Muscle of back (tissue), 11 donors: ENCODE results near the gene MAP2K4. TPM values are rescaled to one million over a fixed set of nuclear protein-coding genes. Genes with fewer than 3 reads are reported as not detected.

Source experiments
- DNase-seq, 3 donors: peaks; one replicate each; pipeline versions ENCODE4 v3.0.0 to v3.0.0-alpha.2; 2013
- polyA plus RNA-seq, 10 donors: library from polyadenylated mRNA; unstranded; fragments of 120-200 nt; gene quantifications; one replicate each; pipeline ENCODE4 v1.2.1, GENCODE V29; 2013; ENCODE audit not compliant: insufficient read length in 10 of 10

Gene MAP2K4
- polyA plus RNA-seq, 10 donors, result 19.3 to 25.5 (median 22.7) TPM

DNA sequence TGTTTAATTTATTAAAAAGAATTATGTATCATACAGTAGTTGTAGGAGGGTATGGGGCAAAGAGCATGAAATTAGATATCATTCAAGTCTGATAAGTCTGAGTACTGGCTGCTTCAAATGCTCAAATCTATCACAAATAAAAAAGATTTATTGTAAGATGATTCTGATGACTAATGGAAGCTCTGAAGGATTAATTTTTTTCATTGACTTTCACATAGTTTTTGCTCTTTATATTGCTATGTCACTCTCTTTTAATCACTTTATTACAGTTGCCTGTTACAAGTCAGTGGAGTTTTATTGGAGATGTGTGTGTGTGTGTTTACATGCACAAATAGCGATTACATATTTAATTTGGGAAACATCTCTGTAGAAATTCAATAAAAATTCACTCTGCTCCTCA, 15.0 kb downstream of the MAP2K4 start:
- no peak for DNase-seq

DNA sequence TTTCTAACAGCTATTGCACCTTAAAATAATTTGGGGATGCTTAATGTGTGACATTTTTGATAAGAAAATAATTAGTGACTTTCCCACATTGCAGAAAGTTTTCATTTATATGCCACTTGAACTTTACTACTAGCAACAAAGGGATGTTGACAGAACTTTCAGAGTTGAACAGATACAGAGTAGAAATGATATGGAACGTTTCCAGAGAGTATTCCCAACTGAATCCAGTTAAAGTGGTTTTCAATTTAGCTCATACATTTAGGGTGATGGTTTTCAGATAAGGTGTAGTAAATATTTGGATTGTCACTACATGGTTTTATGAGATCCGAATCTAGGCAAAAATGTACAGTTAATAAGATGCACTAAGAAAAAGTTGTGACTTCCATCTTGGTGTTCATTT, 17.3 kb downstream of the MAP2K4 start:
- no peak for DNase-seq

DNA sequence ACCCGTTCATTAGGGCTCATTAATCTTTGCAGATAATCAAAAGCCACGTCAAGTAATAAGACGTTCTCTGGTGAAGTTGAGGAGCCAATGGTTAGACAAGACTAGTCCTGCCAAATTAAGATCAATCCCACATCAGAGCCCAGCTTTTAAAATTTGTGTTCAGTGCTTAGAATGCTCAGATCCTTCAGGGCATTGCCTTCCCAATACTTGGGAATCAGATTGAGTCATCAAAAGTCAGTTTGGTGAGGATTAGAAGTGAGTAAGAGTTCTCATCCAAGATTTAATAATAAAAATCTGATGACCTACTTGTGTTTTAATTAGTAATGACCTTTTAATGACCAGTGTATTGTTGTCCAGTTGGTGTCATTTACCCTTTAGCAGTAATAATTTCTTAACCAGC, 19.8 kb downstream of the MAP2K4 start:
- DNase-seq, result no peak

DNA sequence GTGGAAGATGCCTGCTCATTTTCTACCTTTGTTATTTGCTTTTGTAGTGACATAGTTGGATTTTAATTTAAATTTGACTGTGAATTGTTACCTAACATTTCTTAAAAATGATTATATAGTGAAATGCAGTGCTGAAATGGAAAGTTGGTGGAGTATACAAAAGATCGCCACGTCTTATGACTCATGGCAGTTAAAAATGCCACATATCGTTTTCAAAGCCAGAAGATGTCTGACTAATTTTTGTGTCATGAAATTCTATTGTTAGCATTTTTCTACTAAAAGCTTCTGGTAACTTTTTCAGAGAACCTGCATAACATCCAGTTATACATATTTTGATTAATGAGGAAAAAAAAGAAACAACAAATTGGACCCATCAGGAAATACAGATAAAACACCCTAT, 20.6 kb downstream of the MAP2K4 start:
- peak in 1 of 3 donors; percentile 43 for DNase-seq

DNA sequence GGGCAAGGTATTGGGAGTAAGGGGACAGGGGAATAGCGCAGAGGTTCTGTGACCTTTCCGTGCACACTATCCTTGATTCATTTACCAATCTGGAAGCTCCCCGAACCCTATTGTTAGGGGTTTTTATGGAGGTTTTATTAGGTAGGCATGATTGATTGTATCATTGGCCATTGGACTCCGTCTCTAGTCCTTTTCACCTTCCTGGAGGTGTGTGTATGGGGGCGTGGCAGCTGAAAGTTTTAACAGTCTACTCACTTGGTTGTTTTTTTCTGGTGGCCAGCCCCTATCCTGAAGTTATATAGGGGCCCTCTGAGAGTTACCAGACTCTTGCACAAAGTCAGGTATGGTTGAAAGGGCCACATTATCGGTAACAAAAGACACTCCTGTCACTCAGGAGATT, 23.0 kb downstream of the MAP2K4 start:
- DNase-seq, result no peak

DNA sequence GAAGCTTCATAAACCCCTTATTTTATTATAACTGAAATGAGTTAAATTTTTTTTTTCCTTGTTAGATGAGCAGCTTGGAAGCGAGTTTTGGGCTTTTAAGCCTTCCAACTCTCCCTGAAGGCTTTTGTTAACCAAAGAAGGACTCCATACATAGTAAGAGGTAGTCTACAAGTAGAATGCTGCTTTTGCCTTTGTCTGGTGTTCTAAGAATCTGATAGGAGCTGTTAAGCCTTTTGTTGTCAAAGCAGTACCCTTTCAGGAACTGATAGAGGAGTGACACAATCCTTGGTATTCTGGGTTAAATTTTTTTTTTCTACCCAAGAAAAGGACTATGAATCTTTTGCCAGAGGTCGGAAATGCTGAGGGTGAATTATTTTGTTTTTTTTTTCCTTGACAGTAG, 26.1 kb downstream of the MAP2K4 start:
- no peak for DNase-seq

DNA sequence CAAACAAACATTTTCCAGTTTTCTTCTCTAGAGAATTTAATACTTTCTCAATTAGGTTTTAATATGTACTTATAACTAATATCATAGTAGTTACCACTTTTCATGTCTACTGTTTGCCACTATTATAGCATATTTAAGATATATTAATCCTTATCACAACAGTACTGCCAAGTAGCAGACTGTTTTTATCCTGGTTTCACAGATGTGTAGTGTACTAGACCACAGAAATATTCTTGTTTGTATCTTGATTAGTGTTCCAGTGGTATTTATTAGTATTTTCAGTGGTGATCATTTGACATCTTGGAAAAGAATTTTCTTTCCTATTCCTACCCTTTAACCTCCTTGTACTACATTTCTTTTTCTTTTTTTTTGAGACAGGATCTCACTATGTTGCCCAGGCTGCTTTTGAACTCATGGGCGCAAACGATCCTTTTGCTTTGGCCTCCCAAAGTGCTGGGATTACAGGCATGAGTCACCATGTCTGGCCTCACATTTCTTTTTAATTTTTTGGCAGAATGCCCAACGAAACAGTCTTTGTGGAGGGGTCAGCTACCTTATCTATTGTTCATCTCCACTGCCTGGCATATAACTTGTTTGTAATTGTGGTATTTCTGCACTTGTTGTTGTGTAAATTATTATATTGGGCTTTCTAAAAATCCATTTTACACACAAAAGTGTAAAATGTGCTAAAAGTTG, 27.2 kb downstream of the MAP2K4 start:
- no peak for DNase-seq

DNA sequence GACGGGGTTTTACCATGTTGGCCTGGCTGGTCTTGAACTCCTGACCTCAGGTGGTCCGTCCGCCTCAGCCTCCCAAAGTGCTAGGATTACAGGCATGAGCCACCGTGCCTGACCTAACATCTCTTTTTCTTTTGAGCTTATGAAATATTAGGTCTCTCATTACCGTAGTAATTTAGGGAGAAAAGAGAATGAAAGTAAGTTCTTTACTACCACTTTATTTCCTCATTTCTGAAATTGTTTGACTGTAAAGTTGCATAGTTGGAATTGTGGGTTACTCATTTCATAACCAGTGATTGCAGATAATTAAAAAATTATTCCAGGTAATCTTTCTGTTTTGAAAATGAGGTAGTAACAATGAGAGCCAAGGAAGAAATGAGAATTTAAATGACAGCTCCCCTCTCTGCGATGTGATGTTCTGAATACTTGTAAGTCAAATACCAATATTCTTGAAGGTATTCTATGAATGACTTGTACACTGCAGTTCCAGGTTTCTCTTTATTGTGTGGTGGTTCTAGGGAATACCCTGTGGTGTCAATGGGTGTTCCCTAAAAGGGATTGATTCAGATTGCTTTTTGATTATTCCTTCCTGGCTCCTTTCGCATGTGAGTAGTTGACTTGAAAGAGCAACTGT, 28.3 kb downstream of the MAP2K4 start:
- no peak for DNase-seq

DNA sequence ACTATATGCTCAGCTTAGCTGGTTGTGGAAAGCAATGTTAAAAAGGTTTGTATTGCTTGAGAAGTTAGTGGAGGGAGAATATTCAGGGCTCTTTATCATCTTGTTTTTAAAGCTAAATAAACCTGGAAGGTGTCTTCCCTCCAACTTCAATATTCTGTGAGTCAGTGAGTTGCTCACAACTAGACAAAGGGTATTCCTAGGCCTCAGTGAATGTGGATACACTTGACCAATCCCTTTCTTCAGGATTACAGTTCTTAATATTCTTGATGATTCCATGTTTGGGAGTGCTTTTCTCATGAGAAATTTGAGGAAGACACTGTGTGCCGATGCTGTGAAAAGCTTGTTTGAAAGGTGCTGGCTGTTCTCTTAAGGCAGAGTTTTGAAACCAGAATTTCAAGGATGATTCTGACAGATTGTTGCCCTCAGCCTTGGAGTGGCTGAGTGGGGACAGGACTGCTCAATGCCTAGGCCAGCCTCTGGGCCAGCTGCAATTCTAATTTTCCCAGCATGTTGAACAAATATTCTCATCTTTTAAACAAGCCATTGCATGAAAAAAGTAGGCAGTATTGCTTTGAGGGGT, 30.1 kb downstream of the MAP2K4 start:
- DNase-seq, result no peak

DNA sequence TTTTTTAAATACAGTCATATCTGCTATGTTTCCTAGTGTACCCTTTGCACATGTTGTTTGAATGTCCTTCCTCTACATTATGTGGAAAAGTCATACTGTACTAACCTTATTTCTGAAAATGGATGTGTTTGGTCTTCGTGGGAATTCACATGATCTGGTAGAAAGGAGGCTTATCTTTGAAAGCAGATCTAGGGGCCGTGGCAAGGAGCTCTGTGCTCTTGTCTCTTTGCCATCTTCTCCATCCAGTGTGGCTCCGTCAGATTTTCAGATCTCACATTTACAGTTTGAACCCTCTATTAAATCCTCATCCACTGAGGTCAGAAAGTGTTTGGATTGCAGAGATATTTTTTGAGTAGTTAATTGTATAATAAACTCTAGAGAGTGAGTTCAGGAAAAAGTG, 32.9 kb downstream of the MAP2K4 start:
- DNase-seq, result no peak

DNA sequence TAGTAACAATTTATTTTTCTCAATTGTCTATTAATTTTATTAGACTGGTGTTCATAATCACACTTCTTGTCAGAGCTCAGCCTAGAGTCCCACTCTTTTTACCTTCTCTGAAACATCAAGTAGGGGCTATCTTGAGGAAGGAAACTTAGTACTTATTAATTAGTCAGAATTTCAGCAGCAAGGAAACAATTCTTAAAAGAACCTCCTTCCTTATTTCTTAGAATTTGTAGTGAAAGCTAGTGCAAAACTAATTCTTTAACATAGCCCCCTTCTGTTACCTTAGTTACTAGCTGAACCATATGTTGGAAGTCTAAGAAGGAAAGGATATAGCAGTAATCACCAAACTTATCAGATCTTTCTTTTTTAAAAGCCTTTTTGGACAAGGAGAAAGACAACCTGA, 35.2 kb downstream of the MAP2K4 start:
- no peak for DNase-seq

DNA sequence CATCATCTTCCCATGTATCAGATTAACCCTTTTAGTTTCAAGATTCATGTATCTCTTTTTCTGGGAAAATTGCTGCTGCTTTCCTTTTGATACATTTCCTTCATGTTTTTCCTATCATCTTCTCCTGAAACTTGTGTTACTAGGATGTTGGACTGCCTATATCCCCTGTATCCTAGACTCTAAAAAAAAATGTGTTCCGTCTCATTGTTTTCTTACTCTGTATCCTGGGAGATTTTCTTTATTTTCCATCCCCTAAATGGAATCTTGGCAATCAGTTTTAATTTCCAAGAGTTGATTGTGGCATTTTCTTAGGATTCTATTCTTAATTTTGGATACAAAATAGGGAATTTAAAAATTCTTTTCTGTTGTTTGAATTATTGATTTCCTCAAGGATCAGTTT, 36.8 kb downstream of the MAP2K4 start:
- peak in 2 of 3 donors; percentile 15 to 34 for DNase-seq

DNA sequence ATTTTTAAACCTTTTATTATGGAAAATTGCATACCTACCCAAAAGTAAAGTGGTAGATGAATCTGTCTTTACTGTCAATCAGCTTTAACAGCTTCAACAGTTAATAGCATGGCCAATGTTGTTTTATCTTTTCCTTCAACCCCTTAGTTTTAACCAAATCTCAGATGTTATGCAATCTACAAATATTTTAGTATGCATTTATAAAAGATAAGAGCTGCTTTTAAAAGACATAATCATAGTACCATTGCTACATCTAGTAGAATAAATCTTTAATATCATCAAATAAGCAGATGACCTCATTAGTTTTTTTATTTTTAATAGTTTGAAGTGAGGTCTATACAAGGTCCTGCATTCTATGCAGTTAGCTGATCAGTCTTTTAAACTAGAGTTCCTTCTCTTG, 37.9 kb downstream of the MAP2K4 start:
- no peak for DNase-seq

DNA sequence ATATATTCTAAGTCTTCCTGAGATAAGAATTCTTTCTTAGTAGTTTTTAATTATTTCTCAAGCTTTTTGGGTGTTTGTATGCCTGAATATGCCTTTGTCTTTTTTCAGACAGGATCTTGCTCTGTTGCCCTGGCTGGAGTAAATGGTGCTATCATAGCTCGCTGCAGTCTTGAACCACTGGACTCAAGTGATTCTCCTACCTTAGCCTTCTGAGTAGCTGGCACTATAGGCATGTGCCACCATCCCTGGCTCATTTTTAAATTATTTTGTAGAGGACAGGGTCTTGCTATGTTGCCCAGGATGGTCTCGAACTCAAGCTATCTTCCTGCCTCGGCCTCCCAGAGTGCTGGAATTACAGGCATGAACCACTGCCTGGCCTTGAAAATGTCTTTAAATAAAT, 41.6 kb downstream of the MAP2K4 start:
- DNase-seq, result no peak

DNA sequence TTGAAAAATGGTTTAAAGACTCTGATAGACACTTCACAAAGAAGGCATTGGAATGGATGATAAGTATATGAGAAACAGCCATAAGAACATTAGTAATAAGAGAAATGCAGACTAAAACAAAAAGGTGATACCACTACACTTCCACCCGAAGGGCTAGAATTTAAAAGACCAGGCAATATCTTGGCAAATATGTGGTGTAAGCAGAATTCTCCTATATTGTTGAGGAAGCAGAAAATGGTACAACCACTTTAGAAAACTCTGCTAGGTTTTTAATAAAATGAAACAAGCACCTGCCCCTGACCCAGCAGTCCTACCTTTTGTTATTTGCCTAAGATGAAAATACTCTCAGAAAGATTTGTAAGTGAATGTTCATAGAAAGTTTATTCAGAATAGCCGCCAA, 43.7 kb downstream of the MAP2K4 start:
- no peak for DNase-seq

DNA sequence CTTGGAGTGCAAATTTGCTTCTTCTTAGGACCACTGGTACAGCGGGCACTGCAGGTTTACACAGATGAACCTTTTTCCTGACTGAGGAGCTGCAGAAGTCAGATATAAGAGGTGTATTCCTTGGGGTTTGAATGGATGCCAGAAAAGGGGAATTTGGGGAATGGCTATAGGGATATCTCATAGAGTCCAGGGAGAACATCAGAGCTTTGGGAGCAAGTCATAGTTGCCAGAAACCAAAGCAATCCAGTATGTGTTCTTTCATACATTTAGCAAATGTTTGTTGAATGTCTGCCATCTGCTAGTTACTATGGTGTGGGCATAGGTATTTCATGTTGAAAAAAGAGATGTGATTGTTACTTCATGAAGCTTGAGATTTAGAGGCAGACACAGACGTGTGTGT, 46.8 kb downstream of the MAP2K4 start:
- no peak for DNase-seq

DNA sequence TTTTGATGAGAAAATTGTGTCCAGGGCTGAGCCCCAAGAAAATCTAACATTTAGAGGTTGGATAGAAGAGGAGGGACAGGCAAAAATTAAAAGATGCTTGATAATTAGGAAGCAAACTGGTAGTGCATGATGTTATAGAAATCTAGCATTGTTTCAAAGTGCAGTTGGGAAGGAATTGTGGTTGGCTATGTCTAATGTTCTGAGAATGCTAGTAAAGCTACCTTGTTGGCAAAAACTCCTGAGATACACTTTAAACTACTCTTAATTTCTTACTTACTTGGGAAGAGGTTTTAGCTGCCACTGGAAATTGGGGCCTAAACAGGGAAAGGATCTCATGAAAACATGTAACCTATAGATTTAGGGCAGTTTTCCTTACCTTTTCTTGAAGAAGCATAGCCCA, 48.3 kb downstream of the MAP2K4 start:
- DNase-seq, result no peak

DNA sequence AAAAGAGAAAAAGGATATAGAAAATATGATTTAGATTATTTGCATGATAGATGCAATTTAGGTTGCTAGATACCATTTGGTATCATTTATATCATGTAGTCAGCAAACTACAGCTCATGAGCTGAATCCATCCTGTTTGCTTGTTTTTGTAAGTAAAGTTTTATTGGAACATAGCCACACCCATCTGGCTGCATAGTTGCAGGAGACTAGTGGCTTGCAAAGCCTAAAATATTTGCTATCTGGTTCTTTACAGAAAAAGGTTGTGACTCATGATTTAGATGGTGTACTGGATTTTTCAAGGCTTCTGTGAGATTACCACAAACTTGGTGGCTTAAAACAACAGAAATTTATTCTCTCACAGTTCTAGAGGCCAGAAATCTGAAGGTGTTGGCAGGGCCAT, 49.9 kb downstream of the MAP2K4 start:
- DNase-seq, result peak in 1 of 3 donors; percentile 43

DNA sequence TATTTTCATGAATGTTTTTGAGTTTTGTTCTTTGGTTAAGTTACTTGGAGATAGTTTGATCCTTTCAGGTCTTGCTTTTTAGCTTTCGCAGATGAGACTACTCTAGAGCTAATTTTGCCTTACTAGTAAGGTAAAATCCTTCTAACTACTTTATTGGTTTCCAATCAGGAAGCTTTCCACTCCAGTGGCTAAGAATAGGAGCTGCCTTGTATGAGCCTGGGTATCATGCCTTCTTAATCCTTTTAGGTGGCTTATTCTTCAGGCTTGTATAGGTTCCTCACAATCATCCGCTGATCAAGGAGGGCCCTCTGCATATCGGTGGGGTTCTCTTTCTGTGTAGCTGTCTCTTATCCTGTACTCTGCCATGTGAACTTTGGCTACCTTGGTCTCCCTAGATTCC, 53.7 kb downstream of the MAP2K4 start:
- no peak for DNase-seq

DNA sequence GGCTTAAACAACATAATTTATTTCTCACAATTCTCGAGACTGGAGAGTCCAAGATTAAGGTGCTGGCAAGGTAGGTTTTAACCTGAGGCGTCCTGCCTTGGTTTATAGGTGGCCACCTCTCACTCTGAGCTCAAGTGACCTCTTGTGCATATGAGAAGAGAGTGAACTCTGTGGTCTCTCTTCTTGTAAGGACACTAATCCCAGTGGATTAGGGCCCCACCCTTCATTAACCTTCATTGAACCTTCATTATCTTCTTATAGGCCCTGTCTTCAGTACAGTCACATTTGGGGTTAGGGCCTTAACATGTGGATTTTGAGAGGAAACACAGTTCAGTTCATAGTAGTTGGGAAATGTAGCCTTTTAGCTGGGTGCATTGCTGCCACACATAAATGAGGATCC, 57.1 kb downstream of the MAP2K4 start:
- DNase-seq, result no peak

DNA sequence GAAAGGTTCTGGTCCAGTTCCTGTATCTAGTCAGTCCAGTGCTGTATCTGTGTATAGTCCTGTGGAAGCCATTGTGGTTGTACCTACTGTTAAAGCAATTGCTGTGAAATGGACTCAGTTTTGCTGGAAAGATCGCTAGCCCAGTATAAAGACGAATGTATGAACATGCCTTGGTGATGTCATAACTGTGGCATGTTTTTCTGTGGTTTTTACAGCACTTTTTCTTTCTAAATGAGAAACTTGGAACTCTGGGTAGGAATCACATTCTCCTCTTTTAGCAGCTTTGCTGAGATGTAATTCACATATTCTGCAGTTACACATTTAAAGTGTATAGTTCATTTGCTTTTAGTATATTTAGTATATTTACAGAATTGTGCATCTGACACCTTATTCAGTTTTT, 58.1 kb downstream of the MAP2K4 start:
- peak in 1 of 3 donors; percentile 56 for DNase-seq

DNA sequence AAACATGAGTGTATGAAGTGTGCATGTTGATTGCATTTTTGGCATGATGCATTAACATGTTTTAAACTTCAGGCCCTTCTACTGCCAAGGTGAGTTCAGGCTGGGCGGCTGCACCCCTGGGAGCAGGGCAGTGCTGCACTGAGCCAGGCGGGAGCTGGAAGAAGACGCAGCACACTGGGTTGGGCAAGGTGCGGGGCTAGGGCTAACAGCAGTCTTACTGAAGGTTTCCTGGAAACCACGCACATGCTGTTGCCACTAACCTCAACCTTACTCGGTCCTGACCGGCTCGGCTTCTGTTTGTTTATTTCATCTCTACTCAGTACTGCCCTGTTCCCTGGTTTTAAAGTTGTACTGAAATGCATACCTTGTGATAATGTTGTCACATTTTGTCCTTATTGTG, 61.0 kb downstream of the MAP2K4 start:
- no peak for DNase-seq

DNA sequence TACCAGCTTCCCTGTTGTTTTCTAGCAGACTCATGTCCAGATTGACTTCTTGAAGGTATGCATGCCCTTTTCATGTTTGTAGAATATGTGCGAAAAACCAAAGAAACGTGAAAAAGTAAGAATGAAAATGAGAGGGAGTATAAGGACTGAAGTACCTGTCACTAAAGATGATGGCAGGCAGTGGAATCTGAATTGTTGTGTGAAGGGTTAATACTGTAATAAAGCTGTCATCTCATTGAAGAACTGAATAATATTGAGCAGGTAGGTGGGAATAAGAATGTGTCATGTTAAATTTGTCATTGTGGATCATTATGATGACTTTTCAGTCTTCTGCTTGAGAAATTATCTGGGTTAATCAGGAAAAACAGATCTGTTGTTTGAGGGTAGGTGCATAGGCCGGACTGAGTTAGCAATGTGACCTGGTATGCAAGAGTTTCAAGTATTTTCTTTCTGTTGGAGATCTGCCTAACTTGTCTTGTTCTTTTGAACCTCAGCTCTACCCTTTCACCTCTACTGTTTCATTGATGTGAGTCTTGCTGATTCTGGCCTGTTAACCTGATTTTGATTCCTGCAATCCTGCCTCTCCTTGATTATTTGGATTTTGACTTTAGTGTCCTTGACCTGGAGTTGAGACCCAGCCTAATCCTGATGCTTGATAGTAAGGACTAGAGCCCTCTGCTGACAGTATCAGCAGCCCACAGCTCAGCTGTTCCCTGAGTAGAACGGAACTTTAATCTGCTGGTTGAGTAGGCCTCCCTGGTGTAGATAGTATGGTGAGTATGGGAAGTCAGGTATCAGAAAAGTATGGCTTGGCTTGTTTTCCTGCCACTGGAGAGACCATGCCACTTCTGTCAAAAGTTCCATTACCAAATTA, 64.6 kb downstream of the MAP2K4 start:
- DNase-seq, result no peak
